GM13977 (cell line): ENCODE data around the gene MEG3.

Source experiments
- DNase-seq: peaks from one replicate; pipeline ENCODE4 v3.0.0; 2012; ENCODE audit warnings: low spot score
- in situ Hi-C: fragments of 300-500 bp; cut with MboI; formaldehyde crosslinking; loops from one replicate; pipeline ENCODE4 v1.12.0; 2022; ENCODE audit warnings: low sequenced_read_pairs, low pct_unique_long_range_greater_than_20kb, mixed read lengths, inconsistent platforms; ENCODE audit not compliant: unreplicated experiment
- TF ChIP-seq, protein P1 (sequence below): IDR thresholded peaks from 2 replicates; pipeline ENCODE4 v1.5.1; 2012; ENCODE audit warnings: mild to moderate bottlenecking, control low read depth; ENCODE audit not compliant: insufficient read depth; ENCODE audit errors: extremely low read depth, missing control alignments

Gene MEG3

DNA sequence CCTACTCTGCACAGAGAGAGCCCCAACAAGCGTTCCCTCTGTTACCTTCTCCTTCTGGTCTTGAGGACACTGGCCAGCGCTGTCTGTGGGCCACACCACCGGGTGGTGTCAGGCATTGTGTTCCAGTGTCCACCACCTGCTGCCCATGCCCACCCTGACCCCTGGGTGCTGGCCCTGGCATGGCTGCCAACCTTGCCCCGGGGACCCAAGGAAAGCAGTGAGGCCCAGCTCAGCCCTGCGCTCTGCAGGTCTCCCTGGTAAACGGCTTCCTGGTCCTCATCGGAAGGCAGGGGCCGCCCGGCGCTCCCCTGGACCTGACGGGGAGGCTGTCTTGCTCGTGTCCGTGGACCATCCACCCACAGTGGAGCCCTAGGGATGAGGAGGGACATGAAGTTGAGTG, 21.8 kb upstream of the MEG3 start:
- DNase-seq = no peak
- in situ Hi-C loops = no loop called here
- TF ChIP-seq, protein P1, sequence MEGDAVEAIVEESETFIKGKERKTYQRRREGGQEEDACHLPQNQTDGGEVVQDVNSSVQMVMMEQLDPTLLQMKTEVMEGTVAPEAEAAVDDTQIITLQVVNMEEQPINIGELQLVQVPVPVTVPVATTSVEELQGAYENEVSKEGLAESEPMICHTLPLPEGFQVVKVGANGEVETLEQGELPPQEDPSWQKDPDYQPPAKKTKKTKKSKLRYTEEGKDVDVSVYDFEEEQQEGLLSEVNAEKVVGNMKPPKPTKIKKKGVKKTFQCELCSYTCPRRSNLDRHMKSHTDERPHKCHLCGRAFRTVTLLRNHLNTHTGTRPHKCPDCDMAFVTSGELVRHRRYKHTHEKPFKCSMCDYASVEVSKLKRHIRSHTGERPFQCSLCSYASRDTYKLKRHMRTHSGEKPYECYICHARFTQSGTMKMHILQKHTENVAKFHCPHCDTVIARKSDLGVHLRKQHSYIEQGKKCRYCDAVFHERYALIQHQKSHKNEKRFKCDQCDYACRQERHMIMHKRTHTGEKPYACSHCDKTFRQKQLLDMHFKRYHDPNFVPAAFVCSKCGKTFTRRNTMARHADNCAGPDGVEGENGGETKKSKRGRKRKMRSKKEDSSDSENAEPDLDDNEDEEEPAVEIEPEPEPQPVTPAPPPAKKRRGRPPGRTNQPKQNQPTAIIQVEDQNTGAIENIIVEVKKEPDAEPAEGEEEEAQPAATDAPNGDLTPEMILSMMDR = no peak

DNA sequence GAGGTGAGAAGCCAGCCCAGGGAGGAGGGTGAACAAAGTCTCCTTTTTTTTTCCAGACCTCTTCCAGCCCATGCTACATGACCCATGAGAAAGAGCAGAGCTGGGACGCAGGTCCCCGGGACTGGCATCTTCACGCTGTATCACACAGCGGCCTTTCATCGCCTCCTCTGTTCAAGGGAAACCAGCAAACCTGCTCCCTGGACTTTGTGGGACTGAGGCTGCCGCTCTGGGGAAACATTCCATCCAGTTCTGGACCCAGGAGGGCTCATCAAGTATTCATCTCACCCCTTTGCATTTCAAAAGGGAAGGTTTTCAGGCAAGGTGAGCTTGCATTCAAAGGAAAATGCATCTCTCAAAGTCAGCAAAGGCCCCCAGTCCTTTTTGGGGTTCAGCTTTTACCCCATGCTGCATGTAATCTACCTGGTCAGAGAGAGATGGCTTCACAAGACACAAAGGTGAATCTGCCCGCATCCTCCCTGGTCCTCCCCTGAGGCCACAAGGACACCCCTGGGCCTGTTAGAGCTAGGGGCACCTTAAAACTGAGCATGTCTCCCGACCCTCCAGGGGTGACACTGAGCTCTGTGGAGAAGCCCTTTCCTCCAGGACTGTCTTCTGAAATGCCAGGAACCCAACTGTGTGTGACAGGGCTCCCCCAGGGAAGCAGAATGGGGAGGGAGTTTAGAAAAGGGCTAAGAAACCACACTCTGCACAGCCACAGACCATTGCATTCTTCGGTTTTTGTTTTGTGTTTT, 21.2 kb upstream of the MEG3 start:
- no peak for DNase-seq
- TF ChIP-seq, protein P1 = no peak
- in situ Hi-C loops = no loop called here

DNA sequence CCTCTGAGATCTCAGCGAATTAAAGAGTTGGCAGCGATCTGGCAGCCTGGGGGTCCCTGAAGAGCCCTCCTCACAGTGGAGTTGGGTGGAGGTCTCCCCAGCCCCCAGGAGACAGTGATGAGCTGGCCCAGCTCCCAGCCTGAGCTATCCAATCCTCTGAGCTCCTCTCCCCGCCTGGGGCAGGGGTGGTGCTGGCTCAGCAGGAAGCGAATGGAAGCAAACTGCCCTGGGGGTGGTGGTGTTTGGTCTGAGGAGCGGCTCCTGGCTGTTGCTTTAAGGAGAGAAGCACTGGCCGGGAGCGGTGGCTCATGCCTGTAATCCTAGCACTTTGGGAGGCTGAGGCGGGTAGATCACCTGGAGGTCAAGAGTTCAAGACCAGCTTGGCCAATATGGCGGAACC, 19.5 kb upstream of the MEG3 start:
- DNase-seq = no peak
- in situ Hi-C loops = no loop called here
- TF ChIP-seq, protein P1 = no peak

DNA sequence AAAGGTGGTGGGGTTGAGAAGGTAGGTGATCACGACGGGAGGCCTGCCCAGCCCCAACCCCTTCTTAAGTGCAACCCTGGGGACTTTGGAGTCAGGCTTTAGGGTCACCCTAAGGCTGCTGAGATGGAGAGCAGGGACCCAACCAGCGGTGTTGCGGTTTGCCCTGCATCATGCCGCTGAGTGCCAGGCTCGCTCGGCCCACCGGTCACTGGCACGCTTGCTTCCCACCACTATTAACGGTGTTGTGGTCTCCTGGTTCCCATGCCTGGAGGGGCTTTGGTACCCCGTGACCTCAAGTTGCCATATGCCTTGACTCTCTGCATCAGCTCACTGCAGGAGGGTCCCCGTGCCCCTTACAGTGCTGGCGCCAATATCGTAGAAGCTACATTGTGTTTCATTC, 18.4 kb upstream of the MEG3 start:
- TF ChIP-seq, protein P1 = no peak
- in situ Hi-C loops = no loop called here
- DNase-seq = no peak

DNA sequence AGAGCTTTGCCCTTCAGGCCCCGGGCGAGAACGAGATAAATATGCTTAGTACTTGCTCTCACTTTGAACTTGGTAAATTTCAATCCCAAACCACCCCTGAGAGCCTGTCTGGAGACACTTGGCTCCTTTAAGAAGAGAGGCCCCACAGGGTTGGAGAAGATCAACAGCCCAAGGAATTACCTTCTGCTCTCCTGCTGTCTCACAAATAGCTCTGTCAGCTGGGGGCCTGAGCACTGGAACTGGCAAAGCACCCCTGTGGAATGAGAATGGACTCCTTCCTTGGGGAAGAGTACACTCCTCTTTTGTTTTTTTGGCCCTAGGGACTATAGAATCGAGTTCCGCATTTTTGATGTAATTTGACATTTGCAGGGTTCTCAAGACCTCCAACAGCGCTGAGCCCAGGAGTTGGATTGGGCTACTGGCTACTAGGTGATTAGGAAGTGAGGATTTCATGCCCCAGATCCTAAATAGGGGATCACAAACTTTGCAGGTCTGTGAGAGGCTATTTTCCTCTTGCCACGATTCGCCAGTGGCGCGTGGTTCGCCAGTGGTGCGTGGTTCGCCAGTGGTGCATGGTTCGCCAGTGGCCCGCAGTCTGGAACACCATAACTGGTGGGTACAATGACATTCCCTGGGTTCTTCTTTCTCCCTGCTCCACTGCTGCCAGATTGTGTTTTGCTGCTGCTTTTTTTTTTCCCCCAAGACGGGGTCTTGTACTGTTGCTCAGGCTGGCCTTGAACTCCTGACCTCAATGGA, 17.8 kb upstream of the MEG3 start:
- DNase-seq = no peak
- TF ChIP-seq, protein P1 = no peak
- in situ Hi-C loops = no loop called here

DNA sequence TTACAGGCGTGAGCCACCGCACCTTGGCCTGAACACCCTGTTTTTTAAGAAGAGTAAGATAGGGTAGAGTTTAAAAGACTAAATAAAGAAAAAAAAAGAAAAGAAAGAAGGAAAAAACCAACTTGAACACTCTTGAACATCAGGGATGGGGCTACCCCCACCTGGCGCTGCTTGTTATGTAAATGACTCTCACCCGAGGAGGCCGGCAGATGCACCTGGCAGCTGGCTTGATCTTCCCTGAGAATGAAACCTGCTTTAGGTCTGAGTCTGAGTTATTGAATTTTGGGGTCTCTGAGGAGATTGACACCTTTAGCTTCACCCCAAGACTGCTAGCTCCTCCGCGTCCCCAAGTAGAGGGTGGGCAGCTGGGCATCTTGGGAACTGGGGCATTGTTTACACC, 15.5 kb upstream of the MEG3 start:
- no peak for DNase-seq
- in situ Hi-C loops = no loop called here
- TF ChIP-seq, protein P1 = no peak
